HTR-8/SVneo (cell line): ENCODE data around the gene CACNA1C.

Source experiments
- DNase-seq: peaks from one replicate; pipeline ENCODE4 v3.0.0; 2011; ENCODE audit warnings: low spot score, mixed read lengths; ENCODE audit not compliant: insufficient read length
- FAIRE-seq: peaks from 2 replicates; lab custom pipeline; 2011; peaks lifted over from hg19 to GRCh38; lab: Jason Lieb, UNC

The CACNA1C gene

GRCh38 chr12:2363836-2364609, 311.2 kb downstream of the CACNA1C start:
- FAIRE-seq, result peak; percentile 31

GRCh38 chr12:2364631-2365051, 311.9 kb downstream of the CACNA1C start:
- DNase-seq, result no peak
- FAIRE-seq, result no peak

More at GRCh38 chr12:2363836-2364609, 311.2 kb downstream of the CACNA1C start:
- DNase-seq, result no peak

GRCh38 chr12:2366711-2367110, 313.9 kb downstream of the CACNA1C start:
- FAIRE-seq, result no peak

GRCh38 chr12:2372178-2372577, 319.4 kb downstream of the CACNA1C start:
- DNase-seq (no peak), FAIRE-seq (no peak)

More at GRCh38 chr12:2366711-2367110, 313.9 kb downstream of the CACNA1C start:
- DNase-seq, result no peak

- FAIRE-seq, result peak; percentile 20
- no peak for DNase-seq
Measured at GRCh38 chr12:2372735-2373134, 319.9 kb downstream of the CACNA1C start.

- DNase-seq, result no peak
- FAIRE-seq, result no peak
Measured at GRCh38 chr12:2373307-2373706, 320.5 kb downstream of the CACNA1C start.

GRCh38 chr12:2374092-2374906, 321.5 kb downstream of the CACNA1C start:
- no peak for FAIRE-seq

GRCh38 chr12:2375871-2376270, 323.1 kb downstream of the CACNA1C start:
- no peak for FAIRE-seq
- DNase-seq, result no peak

More at GRCh38 chr12:2374092-2374906, 321.5 kb downstream of the CACNA1C start:
- DNase-seq, result no peak

GRCh38 chr12:2376908-2377657, 324.3 kb downstream of the CACNA1C start:
- no peak for DNase-seq
- no peak for FAIRE-seq

- no peak for DNase-seq
- no peak for FAIRE-seq
Measured at GRCh38 chr12:2378835-2379330, 326.1 kb downstream of the CACNA1C start.

- FAIRE-seq (no peak), DNase-seq (no peak)
Measured at GRCh38 chr12:2380946-2381345, 328.2 kb downstream of the CACNA1C start.

- no peak for FAIRE-seq
- no peak for DNase-seq
Measured at GRCh38 chr12:2382370-2383155, 329.8 kb downstream of the CACNA1C start.

- DNase-seq (no peak), FAIRE-seq (peak; percentile 38)
Measured at GRCh38 chr12:2383325-2384028, 330.7 kb downstream of the CACNA1C start.

GRCh38 chr12:2384029-2384386, 331.2 kb downstream of the CACNA1C start:
- FAIRE-seq, result peak; percentile 36

GRCh38 chr12:2384533-2385351, 332.0 kb downstream of the CACNA1C start:
- no peak for FAIRE-seq
- no peak for DNase-seq

More at GRCh38 chr12:2384029-2384386, 331.2 kb downstream of the CACNA1C start:
- no peak for DNase-seq

- DNase-seq (no peak), FAIRE-seq (no peak)
Measured at GRCh38 chr12:2385529-2385928, 332.7 kb downstream of the CACNA1C start.

- no peak for FAIRE-seq
- DNase-seq, result no peak
Measured at GRCh38 chr12:2386566-2386965, 333.8 kb downstream of the CACNA1C start.
